ENCODE results near the gene ADORA1.

The ADORA1 gene

GRCh38 chr1:203187689-203188264 lies 60.3 kb downstream of the ADORA1 start:
- no peak for DNase-seq

GRCh38 chr1:203188686-203189232 lies 61.2 kb downstream of the ADORA1 start:
- DNase-seq, result no peak

GRCh38 chr1:203189951-203190352 lies 62.4 kb downstream of the ADORA1 start:
- no peak for DNase-seq

GRCh38 chr1:203190949-203191348 lies 63.4 kb downstream of the ADORA1 start:
- no peak for DNase-seq

GRCh38 chr1:203196371-203196770 lies 68.8 kb downstream of the ADORA1 start:
- DNase-seq, result no peak

- no peak for DNase-seq
Observed at GRCh38 chr1:203197625-203198024, 70.1 kb downstream of the ADORA1 start.

- DNase-seq, result no peak
Observed at GRCh38 chr1:203199002-203199401, 71.5 kb downstream of the ADORA1 start.

- no peak for DNase-seq
Observed at GRCh38 chr1:203199481-203199815, 71.9 kb downstream of the ADORA1 start.

- peak; percentile 86 to 87 for DNase-seq
Observed at GRCh38 chr1:203199816-203200571, 72.5 kb downstream of the ADORA1 start.

- DNase-seq, result no peak
Observed at GRCh38 chr1:203200916-203201315, 73.4 kb downstream of the ADORA1 start.

GRCh38 chr1:203201516-203202205 lies 74.1 kb downstream of the ADORA1 start:
- DNase-seq, result no peak

GRCh38 chr1:203202431-203203245 lies 75.1 kb downstream of the ADORA1 start:
- DNase-seq, result peak; percentile 85 to 88

GRCh38 chr1:203204756-203205155 lies 77.2 kb downstream of the ADORA1 start:
- DNase-seq, result no peak

- no peak for DNase-seq
Observed at GRCh38 chr1:203206129-203206687, 78.7 kb downstream of the ADORA1 start.

GRCh38 chr1:203207751-203208150 lies 80.2 kb downstream of the ADORA1 start:
- DNase-seq, result no peak

GRCh38 chr1:203208181-203208580 lies 80.7 kb downstream of the ADORA1 start:
- no peak for DNase-seq

- no peak for DNase-seq
Observed at GRCh38 chr1:203210350-203210749, 82.8 kb downstream of the ADORA1 start.

- DNase-seq, result no peak
Observed at GRCh38 chr1:203210988-203211387, 83.5 kb downstream of the ADORA1 start.

- DNase-seq, result no peak
Observed at GRCh38 chr1:203211812-203212211, 84.3 kb downstream of the ADORA1 start.

GRCh38 chr1:203213126-203213525 lies 85.6 kb downstream of the ADORA1 start:
- DNase-seq, result no peak

- DNase-seq, result peak; percentile 91 to 97
Observed at GRCh38 chr1:203214871-203215270, 87.3 kb downstream of the ADORA1 start.

GRCh38 chr1:203215573-203215972 lies 88.0 kb downstream of the ADORA1 start:
- peak in 1 of 2 donors; percentile 37 for DNase-seq

All from inflammatory macrophage (primary cell).